Epithelial cell of prostate (primary cell): ENCODE results near the gene SYT1.

Experiments
- DNase-seq: peaks from one replicate; pipeline ENCODE4 v3.0.0-alpha.2; 2011; ENCODE audit warnings: low read depth, low spot score
- H3K27ac ChIP-seq: fragments of 450-650 bp; 2 replicates; pipeline ENCODE4 v1.5.1; 2017; ENCODE audit warnings: mild to moderate bottlenecking

SYT1 gene

DNA sequence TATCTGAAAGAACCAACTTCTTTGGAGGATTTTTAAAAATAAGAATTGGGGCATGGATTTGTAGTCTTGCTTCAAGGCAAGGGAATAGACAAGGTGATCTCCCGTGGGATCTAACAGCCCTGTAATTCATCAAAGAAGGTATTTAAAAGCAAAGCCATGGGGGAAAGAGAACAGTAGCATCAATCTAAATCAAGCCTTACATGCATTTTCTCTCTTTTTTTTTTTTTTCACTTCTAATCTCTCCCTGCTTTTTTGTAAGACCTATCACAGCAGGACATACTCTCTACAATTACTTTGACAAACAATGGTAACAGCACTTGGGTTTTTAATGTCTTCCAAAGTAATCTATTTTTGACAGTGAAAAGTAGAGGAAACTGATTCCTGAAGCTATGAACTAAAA is 458.3 kb downstream of the SYT1 start:
- DNase-seq = no peak
- no peak overlapping the region for H3K27ac ChIP-seq

- DNase-seq = no peak
Observed at GRCh38 chr12:79324571-79324970, 460.0 kb downstream of the SYT1 start.

DNA sequence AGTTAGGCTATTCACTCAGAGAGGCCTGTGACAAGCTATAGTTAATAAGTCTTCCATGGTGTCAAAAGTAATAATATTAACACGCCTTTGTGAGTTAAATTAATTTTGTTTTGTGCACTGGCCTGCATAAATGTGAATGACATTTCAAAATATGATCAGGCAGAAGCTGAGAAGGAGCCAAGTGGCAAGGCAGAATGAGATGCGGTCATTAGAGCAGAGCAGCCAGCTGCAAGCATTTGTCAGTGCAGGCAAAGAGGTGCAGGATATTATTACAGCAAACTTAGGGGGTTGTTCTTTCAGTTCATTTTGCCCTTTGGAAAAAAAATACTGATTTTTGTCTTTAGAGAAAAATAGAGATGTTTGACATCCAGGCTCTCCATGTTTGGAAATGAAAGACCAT is 461.6 kb downstream of the SYT1 start:
- DNase-seq = no peak
- no peak overlapping the region for H3K27ac ChIP-seq

More at GRCh38 chr12:79324571-79324970, 460.0 kb downstream of the SYT1 start:
- no peak overlapping the region for H3K27ac ChIP-seq

DNA sequence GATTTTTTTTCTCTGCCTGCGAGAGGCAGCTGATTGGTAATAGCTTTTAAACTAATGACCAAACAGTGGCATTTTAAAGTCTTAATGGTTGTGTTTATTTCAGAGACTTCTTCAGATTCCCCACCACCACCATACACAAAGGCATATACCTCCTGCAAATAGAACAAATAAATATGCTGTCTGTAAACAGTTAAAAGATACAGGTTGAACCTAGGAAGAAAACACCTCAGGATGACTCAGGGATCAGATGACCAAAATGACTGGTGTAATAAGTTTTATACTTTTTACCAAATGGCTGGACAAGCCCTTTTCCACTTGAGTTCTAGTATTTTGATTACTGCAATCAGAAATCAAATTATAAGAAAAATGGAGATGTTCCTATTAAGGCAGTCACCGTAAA is 462.1 kb downstream of the SYT1 start:
- DNase-seq = no peak
- H3K27ac ChIP-seq = no peak overlapping the region

- H3K27ac ChIP-seq = no peak overlapping the region
- no peak for DNase-seq
Observed at GRCh38 chr12:79327465-79327864, 462.9 kb downstream of the SYT1 start.

GRCh38 chr12:79329933-79330332 is 465.4 kb downstream of the SYT1 start:
- no peak for DNase-seq
- H3K27ac ChIP-seq = no peak overlapping the region

GRCh38 chr12:79331870-79332269 is 467.3 kb downstream of the SYT1 start:
- no peak for DNase-seq
- no peak overlapping the region for H3K27ac ChIP-seq

- H3K27ac ChIP-seq = no peak overlapping the region
- DNase-seq = no peak
Observed at GRCh38 chr12:79333144-79333543, 468.6 kb downstream of the SYT1 start.

GRCh38 chr12:79337662-79338290 is 473.2 kb downstream of the SYT1 start:
- no peak overlapping the region for H3K27ac ChIP-seq
- DNase-seq = no peak

DNA sequence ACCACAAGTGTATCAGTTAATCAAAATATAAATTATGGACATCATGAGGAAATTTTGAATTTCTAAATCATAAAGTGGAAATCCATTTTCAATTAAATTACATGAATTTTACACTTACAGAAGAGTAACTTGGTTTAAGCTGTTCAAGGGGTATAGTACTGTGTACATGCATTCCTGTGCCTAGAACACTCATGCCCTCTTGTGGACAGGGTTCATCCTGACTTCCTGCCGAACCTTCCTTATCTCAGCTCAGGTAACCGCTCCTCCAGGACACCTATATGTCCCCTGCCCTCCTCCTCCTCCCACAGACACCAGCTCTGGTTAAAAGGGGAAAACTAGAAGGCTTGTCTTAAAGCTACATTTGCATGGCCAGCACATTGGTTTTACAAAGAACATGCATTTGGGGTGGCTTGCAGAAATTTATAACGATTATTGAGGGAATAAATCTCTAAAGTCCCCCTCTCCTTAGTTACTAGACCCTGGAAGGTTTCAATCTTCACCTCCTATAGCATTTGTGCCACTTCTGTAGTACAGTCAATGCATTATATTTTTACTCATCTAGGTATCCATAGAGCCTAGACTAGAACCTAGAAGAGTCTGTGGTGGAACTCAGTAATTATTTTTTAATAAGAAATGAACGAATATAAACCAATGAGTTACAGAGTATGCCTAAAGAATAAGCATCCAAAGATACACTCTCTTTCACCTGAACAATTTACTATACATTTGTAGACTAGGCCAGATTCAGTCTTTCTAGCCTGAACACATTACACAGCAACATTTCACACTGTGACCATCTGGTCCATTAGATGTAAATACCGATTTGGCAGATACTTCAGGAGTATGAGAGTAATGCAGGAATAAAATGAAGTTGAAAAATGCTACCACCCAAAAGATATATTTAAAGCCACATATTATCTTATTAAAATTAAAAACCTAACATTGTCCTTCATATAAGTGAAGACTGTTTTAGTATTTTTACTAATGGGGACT is 480.6 kb downstream of the SYT1 start:
- no peak for DNase-seq
- no peak overlapping the region for H3K27ac ChIP-seq

DNA sequence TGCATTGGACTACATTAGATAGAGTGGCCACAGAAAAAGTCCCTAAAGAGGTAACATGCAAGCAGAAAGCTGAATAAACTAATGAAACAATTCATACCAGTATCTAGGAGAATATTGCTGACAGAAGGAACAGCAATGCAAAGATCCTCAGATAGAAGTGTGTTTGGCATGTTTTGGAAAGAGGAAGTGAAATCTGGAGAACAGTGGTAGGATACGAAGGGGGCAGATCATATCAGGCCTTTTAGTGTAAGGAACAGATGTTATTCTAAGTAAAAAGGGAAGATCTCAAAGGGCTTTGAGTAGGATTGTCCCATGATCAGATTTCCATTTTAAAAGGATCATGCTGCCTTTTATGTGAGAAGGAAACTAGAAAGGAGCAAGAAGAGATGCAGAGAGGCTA is 483.3 kb downstream of the SYT1 start:
- DNase-seq = no peak
- no peak overlapping the region for H3K27ac ChIP-seq

GRCh38 chr12:79351251-79351650 is 486.7 kb downstream of the SYT1 start:
- no peak overlapping the region for H3K27ac ChIP-seq
- no peak for DNase-seq

DNA sequence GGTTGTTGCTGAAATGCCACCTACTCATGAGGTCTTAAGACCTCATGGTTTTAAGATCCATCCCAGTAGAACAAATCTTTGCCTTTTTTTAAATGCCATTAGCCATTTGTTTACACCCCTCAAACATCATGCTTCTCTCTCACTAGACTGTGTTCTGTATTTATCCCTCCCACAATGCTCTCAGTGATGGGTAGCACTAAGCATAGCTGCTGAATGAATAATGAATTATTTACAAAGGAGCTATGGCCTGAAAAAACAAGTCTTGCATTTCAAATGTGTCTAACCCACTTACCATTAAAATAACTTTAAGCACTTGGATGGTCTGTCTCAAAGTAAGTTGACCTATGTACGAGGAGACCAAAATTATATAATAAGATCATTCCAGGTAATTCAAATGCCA is 491.6 kb downstream of the SYT1 start:
- DNase-seq = no peak
- no peak overlapping the region for H3K27ac ChIP-seq

GRCh38 chr12:79357048-79357447 is 492.5 kb downstream of the SYT1 start:
- H3K27ac ChIP-seq = no peak overlapping the region
- DNase-seq = no peak

GRCh38 chr12:79358716-79359300 is 494.2 kb downstream of the SYT1 start:
- H3K27ac ChIP-seq = no peak overlapping the region
- no peak for DNase-seq

- DNase-seq = no peak
- no peak overlapping the region for H3K27ac ChIP-seq
Observed at GRCh38 chr12:79360286-79360685, 495.7 kb downstream of the SYT1 start.

GRCh38 chr12:79360936-79361335 is 496.4 kb downstream of the SYT1 start:
- no peak overlapping the region for H3K27ac ChIP-seq
- no peak for DNase-seq

DNA sequence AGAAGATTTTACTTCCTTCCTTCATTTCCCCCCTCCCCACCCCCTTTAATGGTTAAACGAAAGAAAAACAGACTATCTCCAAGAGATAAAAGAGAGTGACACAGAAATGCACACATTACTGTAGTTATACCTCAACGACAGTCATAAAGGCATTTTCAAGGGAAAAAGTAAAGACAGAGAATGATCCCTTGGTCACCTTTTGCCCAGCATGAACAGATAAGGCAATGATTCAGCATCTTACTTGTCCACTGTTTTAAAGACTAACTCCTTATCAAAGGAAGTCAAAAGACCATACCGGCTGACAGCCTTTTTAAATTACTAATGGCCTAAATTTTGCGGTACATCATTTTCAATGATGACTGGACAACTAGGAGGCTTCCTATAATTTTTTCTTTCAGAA is 499.6 kb downstream of the SYT1 start:
- H3K27ac ChIP-seq = no peak overlapping the region
- DNase-seq = no peak

GRCh38 chr12:79366374-79366773 is 501.8 kb downstream of the SYT1 start:
- H3K27ac ChIP-seq = no peak overlapping the region
- DNase-seq = no peak

GRCh38 chr12:79367032-79367589 is 502.5 kb downstream of the SYT1 start:
- DNase-seq = peak; percentile 36
- no peak overlapping the region for H3K27ac ChIP-seq

DNA sequence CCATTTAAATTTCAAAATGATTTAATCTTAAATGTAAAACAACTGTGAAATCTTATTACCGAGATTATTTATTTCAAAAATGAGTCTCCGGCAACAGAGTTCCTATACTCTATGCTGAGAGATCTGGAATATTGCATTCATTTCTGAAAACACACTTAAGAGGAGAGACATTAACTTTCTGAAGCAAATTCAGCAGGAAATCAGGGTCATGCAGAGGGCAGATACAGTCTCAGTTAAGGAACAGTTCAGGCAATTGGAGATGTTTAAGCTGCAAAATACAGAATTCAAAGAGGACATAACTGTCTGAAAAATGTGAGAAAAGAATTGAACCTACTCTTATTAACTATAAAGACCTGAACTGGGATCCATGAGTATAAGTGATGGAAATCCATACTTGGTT is 505.4 kb downstream of the SYT1 start:
- no peak overlapping the region for H3K27ac ChIP-seq
- DNase-seq = no peak
